H1 (cell line): ENCODE measurements around the gene MAP4K5. TPM values are rescaled to one million over a fixed set of nuclear protein-coding genes. Genes with fewer than 3 reads are reported as not detected.

Experiments used
- CTCF ChIA-PET: fragments of 300-600 bp; sonication (Branson Sonifier 250); formaldehyde crosslinking; loops from one replicate; lab custom pipeline; 2021; ENCODE audit not compliant: partially characterized antibody; lab: Charles Lee
- POLR2A ChIA-PET: fragments of 300-600 bp; sonication (Branson Sonifier 250); formaldehyde crosslinking; loops from one replicate; lab custom pipeline; 2021; ENCODE audit warnings: inconsistent platforms; ENCODE audit not compliant: partially characterized antibody; lab: Charles Lee
- DNase-seq, 2 experiments: peaks; one replicate each; pipeline versions ENCODE4 v3.0.0 to v3.0.0-alpha.2; 2010 to 2022; ENCODE audit warnings: low spot score in 2 of 2, low read depth in 1 of 2, mixed read lengths in 1 of 2
- FAIRE-seq: peaks from 2 replicates; lab custom pipeline; 2011; peaks lifted over from hg19 to GRCh38; lab: Jason Lieb, UNC
- H2AFZ ChIP-seq: 2 replicates; pipeline ENCODE4 v1.8.1; 2012; ENCODE audit warnings: low read length, inconsistent platforms
- H2AK5ac ChIP-seq: 2 replicates; pipeline ENCODE4 v1.6.1; 2013; ENCODE audit warnings: low read depth, low read length
- H2BK120ac ChIP-seq: replicated peaks from 2 replicates; pipeline ENCODE3; 2013; ENCODE audit warnings: low read depth, low read length, inconsistent platforms
- H2BK12ac ChIP-seq: 2 replicates; pipeline ENCODE4 v1.6.1; 2013; ENCODE audit warnings: low read depth, low read length
- H2BK15ac ChIP-seq: 2 replicates; pipeline ENCODE4 v1.6.1; 2013; ENCODE audit warnings: low read length
- H2BK20ac ChIP-seq: 2 replicates; pipeline ENCODE4 v1.6.1; 2013; ENCODE audit warnings: low read length
- H2BK5ac ChIP-seq: 2 replicates; pipeline ENCODE4 v1.6.1; 2013; ENCODE audit warnings: low read depth, low read length
- H3K14ac ChIP-seq: 2 replicates; pipeline ENCODE4 v1.6.1; 2013; ENCODE audit warnings: inconsistent platforms; ENCODE audit not compliant: insufficient read length
- H3K18ac ChIP-seq: 2 replicates; pipeline ENCODE4 v1.6.1; 2013; ENCODE audit warnings: low read length; ENCODE audit errors: extremely low read depth
- H3K23ac ChIP-seq: 2 replicates; pipeline ENCODE4 v1.6.1; 2013; ENCODE audit warnings: inconsistent platforms; ENCODE audit not compliant: insufficient read length
- H3K23me2 ChIP-seq: 2 replicates; pipeline ENCODE4 v1.6.1; 2013; ENCODE audit warnings: low read depth, low read length
- H3K27ac ChIP-seq: 2 replicates; pipeline ENCODE4 v1.6.1; 2011; ENCODE audit warnings: low read depth, low read length, inconsistent platforms
- H3K27me3 ChIP-seq, 4 experiments: replicated peaks in 1 of 4; 1 replicate in 1 of 4; 2 replicates in 3 of 4; pipeline versions ENCODE4 v1.6.1 to v1.8.1; 2011 to 2013; ENCODE audit warnings: low read length in 3 of 4, mild to moderate bottlenecking in 3 of 4, inconsistent platforms in 2 of 4, mixed read lengths in 2 of 4, moderate library complexity in 1 of 4; ENCODE audit not compliant: control insufficient read depth in 3 of 4, insufficient read depth in 3 of 4; ENCODE audit errors: extremely low read depth in 1 of 4
- H3K36me3 ChIP-seq, 4 experiments: 2 replicates each; pipeline versions ENCODE4 v1.6.1 to v1.8.1; 2011 to 2013; ENCODE audit warnings: mild to moderate bottlenecking in 4 of 4, low read length in 3 of 4, moderate library complexity in 2 of 4, control low read depth in 1 of 4, inconsistent platforms in 1 of 4; ENCODE audit not compliant: insufficient read depth in 4 of 4, control insufficient read depth in 2 of 4
- H3K4ac ChIP-seq: replicated peaks from 2 replicates; pipeline ENCODE3; 2013; ENCODE audit warnings: low read length, low read depth, mixed read lengths, inconsistent platforms; ENCODE audit not compliant: insufficient read length
- H3K4me1 ChIP-seq, 4 experiments: replicated peaks in 1 of 4; 1 replicate in 1 of 4; 2 replicates in 3 of 4; pipeline versions ENCODE4 v1.6.1 to v1.8.1; 2011 to 2013; ENCODE audit warnings: low read length in 3 of 4, inconsistent platforms in 2 of 4, mixed read lengths in 1 of 4; ENCODE audit not compliant: insufficient read depth in 4 of 4, control insufficient read depth in 3 of 4
- H3K4me2 ChIP-seq, 2 experiments: 2 replicates each; pipeline versions ENCODE4 v1.6.1 to v1.8.1; 2011 to 2013; ENCODE audit warnings: low read depth in 2 of 2, low read length in 2 of 2, control low read depth in 1 of 2, inconsistent platforms in 1 of 2, mild to moderate bottlenecking in 1 of 2; ENCODE audit not compliant: insufficient read depth in 1 of 2
- H3K4me3 ChIP-seq, 4 experiments: fragments of 200-600, 300-600 bp in 1 of 4; sonication (generic), shearing (Covaris generic), sonication (Bioruptor Twin) in 1 of 4; 2 replicates each; pipeline versions ENCODE4 v1.5.1 to v1.8.1; 2011 to 2016; ENCODE audit warnings: low read length in 4 of 4, low read depth in 3 of 4, control low read depth in 2 of 4, inconsistent platforms in 2 of 4, mild to moderate bottlenecking in 2 of 4, mixed read lengths in 1 of 4, moderate library complexity in 1 of 4; ENCODE audit not compliant: insufficient read depth in 2 of 4; ENCODE audit errors: extremely low read depth in 1 of 4
- H3K56ac ChIP-seq: replicated peaks from 2 replicates; pipeline ENCODE3; 2013; ENCODE audit warnings: low read depth, mild to moderate bottlenecking, mixed read lengths, low read length, inconsistent platforms; ENCODE audit not compliant: insufficient read length
- H3K79me1 ChIP-seq: 2 replicates; pipeline ENCODE4 v1.6.1; 2013; ENCODE audit warnings: low read depth, low read length, control low read depth
- H3K79me2 ChIP-seq, 2 experiments: 2 replicates each; pipeline versions ENCODE4 v1.6.1 to v1.8.1; 2012 to 2013; ENCODE audit warnings: low read length in 2 of 2, mild to moderate bottlenecking in 2 of 2, inconsistent platforms in 1 of 2; ENCODE audit not compliant: insufficient read depth in 2 of 2, control insufficient read depth in 1 of 2
- H3K9ac ChIP-seq, 4 experiments: replicated peaks in 1 of 4; 1 replicate in 1 of 4; 2 replicates in 3 of 4; pipeline versions ENCODE4 v1.6.1 to v1.8.1; 2011 to 2013; ENCODE audit warnings: low read depth in 3 of 4, low read length in 3 of 4, control low read depth in 2 of 4, mild to moderate bottlenecking in 2 of 4, moderate library complexity in 2 of 4, inconsistent platforms in 1 of 4; ENCODE audit errors: extremely low read depth in 1 of 4
- H3K9me3 ChIP-seq, 2 experiments: 2 replicates each; pipeline versions ENCODE4 v1.6.1 to v1.8.1; 2012 to 2013; ENCODE audit warnings: mild to moderate bottlenecking in 2 of 2, moderate library complexity in 2 of 2, control low read depth in 1 of 2, inconsistent platforms in 1 of 2, low read depth in 1 of 2, low read length in 1 of 2, mixed read lengths in 1 of 2; ENCODE audit not compliant: insufficient read depth in 2 of 2
- H4K20me1 ChIP-seq, 2 experiments: replicated peaks in 1 of 2; 2 replicates each; pipeline versions ENCODE3 to v1.8.1; 2011 to 2013; ENCODE audit warnings: inconsistent platforms in 2 of 2, low read length in 2 of 2, mild to moderate bottlenecking in 1 of 2; ENCODE audit not compliant: insufficient read depth in 2 of 2, control insufficient read depth in 1 of 2
- H4K5ac ChIP-seq: 2 replicates; pipeline ENCODE4 v1.6.1; 2013; ENCODE audit warnings: low read length, low read depth, mixed read lengths, inconsistent platforms; ENCODE audit not compliant: insufficient read length
- H4K8ac ChIP-seq: 2 replicates; pipeline ENCODE4 v1.8.0; 2013; ENCODE audit warnings: mild to moderate bottlenecking, moderate library complexity, low read length, inconsistent platforms; ENCODE audit not compliant: insufficient read depth; ENCODE audit errors: extremely low read depth
- H4K91ac ChIP-seq: replicated peaks from 2 replicates; pipeline ENCODE3; 2013; ENCODE audit warnings: low read length, mixed read lengths, inconsistent platforms; ENCODE audit not compliant: insufficient read length
- ASH2L ChIP-seq: fragments of 200-600, 300-600 bp; sonication (generic); IDR thresholded peaks from one replicate; pipeline ENCODE4 v1.7.1; 2017; ENCODE audit warnings: low read length
- CEBPB ChIP-seq: IDR thresholded peaks from 2 replicates; pipeline ENCODE4 v1.6.1; 2012; ENCODE audit warnings: low read depth, low read length
- JUN ChIP-seq: IDR thresholded peaks from 2 replicates; pipeline ENCODE4 v1.6.1; 2011; ENCODE audit warnings: low read depth, mild to moderate bottlenecking, improper control_type of control experiment, low read length
- SIN3A ChIP-seq, 2 experiments: IDR thresholded peaks in 1 of 2; conservative IDR thresholded peaks in 1 of 2; 2 replicates each; pipeline ENCODE4 v1.6.1; 2011 to 2012; ENCODE audit warnings: low read length in 2 of 2, improper control_type of control experiment in 1 of 2, low read depth in 1 of 2, mild to moderate bottlenecking in 1 of 2
- TAF1 ChIP-seq: IDR thresholded peaks from 2 replicates; pipeline ENCODE4 v1.6.1; 2011; ENCODE audit warnings: mild to moderate bottlenecking, low read depth, low read length
- WGBS, 2 experiments: shearing (Covaris generic) in 1 of 2; methylation state at CpG; one replicate each; pipeline versions ENCODE4 v1.1.6 to v1.1.7; 2013 to 2015; ENCODE audit warnings: low lambda C conversion rate in 2 of 2, mixed read lengths in 2 of 2, inconsistent platforms in 1 of 2, low coverage in 1 of 2, missing lambda C conversion rate in 1 of 2; ENCODE audit not compliant: insufficient replicate concordance in 2 of 2, insufficient coverage in 1 of 2, insufficient read length in 1 of 2; ENCODE audit errors: extremely low coverage in 1 of 2, missing lambda C conversion rate in 1 of 2; 5-methylcytosine and 5-hydroxymethylcytosine counted together
- polyA plus RNA-seq, 7 experiments: library from polyadenylated mRNA; depleted of rRNA in 3 of 7; stranded (reverse) in 5 of 7; unstranded in 2 of 7; fragments of >200 nt in 5 of 7; fragments of 200-250 nt in 2 of 7; gene quantifications; 1 replicate in 5 of 7; 2 replicates in 1 of 7; 4 replicates in 1 of 7; pipeline versions ENCODE4 v1.2.1 to v1.2.3, GENCODE V29; 2011 to 2013; ENCODE audit warnings: missing spikeins in 2 of 7, mixed read lengths in 2 of 7
- total RNA-seq: library from RNA; stranded (reverse); fragmentation: NEBNext Ultra II Directional; extraction: Animal tissue kit (Norgen Biotek cat#: 25700); gene quantifications from 2 replicates; pipeline ENCODE4 v1.2.1, GENCODE V29; 2021

The MAP4K5 gene
- total and polyA plus RNA-seq, 2 of the 8 experiments (the other 6 are each of a cell fraction or from before 2014, with no cell fraction given) = 7.6 to 34.5 TPM

DNA sequence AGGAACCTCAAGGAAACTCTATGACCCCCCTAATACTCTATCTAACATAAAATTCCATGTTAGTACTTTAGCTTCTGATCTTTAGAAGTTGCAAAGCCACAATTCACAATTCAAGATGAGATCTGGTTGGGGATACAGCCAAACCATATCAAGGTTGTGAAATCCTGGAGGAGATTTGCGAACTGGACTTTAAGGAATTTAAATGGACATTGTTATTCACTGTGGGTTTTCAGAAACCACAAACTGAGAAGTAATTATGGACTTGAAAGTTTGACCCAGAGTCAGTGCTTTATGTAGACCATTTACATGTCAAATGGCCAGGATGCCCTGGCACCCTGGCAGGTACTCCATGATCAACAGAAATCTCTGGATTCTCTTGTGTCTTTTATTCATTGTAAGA is 121.4 kb downstream of the MAP4K5 start:
- H3K4me1 ChIP-seq = no peaks in the 10 kb centered on the region
- no peaks in the 10 kb centered on the region for H3K27me3 ChIP-seq
- CTCF ChIA-PET = interaction anchor here (0.9 to 1.2 kb wide), 3 partner anchors 9 to 303 kb away, joined by 3 to 5 read pairs (median 4); no protein-coding TSS in a partner anchor
- H3K18ac ChIP-seq = no peak overlapping the region
- H4K5ac ChIP-seq = no peak overlapping the region
- no peaks in the 10 kb centered on the region for H4K20me1 ChIP-seq
- no peak overlapping the region for H2BK15ac ChIP-seq
- no peak overlapping the region for H3K9ac ChIP-seq
- peaks cover 0 to 3% of the 10 kb centered on the region in 2 experiments; a peak in 1 of 4 replicates for H3K9me3 ChIP-seq
- H3K14ac ChIP-seq = no peak overlapping the region
- H2BK120ac ChIP-seq = no peak overlapping the region
- no peaks in the 10 kb centered on the region for H3K79me2 ChIP-seq
- TF ChIP-seq JUN = no peak
- TF ChIP-seq TAF1 = no peak
- TF ChIP-seq ASH2L = no peak
- TF ChIP-seq CEBPB = no peak
- no peak for TF ChIP-seq SIN3A (conservative IDR thresholded peaks at IDR 0.05 in 1 of 2, IDR thresholded peaks at IDR 0.05 in 1 of 2; ENCODE audit: low read depth in 1 of 2, low read length in 2 of 2)
- TF ChIP-seq, all 59 proteins: peak for 0
- Histone ChIP-seq H3K36me3 (peaks cover 0 to 4% (median 0%) of the 10 kb centered on the region in 4 experiments; a peak in 1 of 8 replicates), H2BK5ac (no peak overlapping the region), H2AFZ (no peak overlapping the region), H4K8ac (no peak overlapping the region), H4K91ac (no peak overlapping the region), H3K79me1 (no peaks in the 10 kb centered on the region), H3K4me2 (no peak overlapping the region), H2BK12ac (no peak overlapping the region), H3K4ac (no peak overlapping the region), H3K56ac (no peak overlapping the region), H2BK20ac (no peak overlapping the region), H2AK5ac (no peak overlapping the region), H3K23me2 (no peaks in the 10 kb centered on the region), H3K27ac (no peak overlapping the region), H3K23ac (no peak overlapping the region), H3K4me3 (no peak overlapping the region)
- POLR2A ChIA-PET = interaction anchor here (1.3 to 2.4 kb wide), 3 partner anchors 10 to 20 kb away, joined by 3 to 8 read pairs (median 3); no protein-coding TSS in a partner anchor
- DNase-seq (no peak), FAIRE-seq (no peak)
- 94% methylated on average over 1 of the region's 1 CpG; no CpG with 5 or more reads in 1 of the 2 experiments for WGBS, 2 experiments
